GM19239 (cell line): ENCODE results near the gene OR7G2.
"Not testable (repeated sequence)": the region's sequence is repeated elsewhere in the genome, so short reads cannot be mapped to it uniquely, and the experiment has no call there.

Source experiments
- DNase-seq: peaks from one replicate; pipeline ENCODE4 v3.0.0; 2011; ENCODE audit warnings: low spot score; ENCODE audit not compliant: insufficient read length
- FAIRE-seq: peaks from 2 replicates; lab custom pipeline; 2011; peaks lifted over from hg19 to GRCh38; lab: Jason Lieb, UNC

OR7G2 gene

GRCh38 chr19:9075064-9075949, 32.0 kb downstream of the OR7G2 start:
- FAIRE-seq (no peak), DNase-seq (no peak)

GRCh38 chr19:9073806-9074205, 33.5 kb downstream of the OR7G2 start:
- DNase-seq (no peak), FAIRE-seq (no peak)

GRCh38 chr19:9071720-9072119, 35.6 kb downstream of the OR7G2 start:
- DNase-seq, FAIRE-seq: not testable (repeated sequence)

DNA sequence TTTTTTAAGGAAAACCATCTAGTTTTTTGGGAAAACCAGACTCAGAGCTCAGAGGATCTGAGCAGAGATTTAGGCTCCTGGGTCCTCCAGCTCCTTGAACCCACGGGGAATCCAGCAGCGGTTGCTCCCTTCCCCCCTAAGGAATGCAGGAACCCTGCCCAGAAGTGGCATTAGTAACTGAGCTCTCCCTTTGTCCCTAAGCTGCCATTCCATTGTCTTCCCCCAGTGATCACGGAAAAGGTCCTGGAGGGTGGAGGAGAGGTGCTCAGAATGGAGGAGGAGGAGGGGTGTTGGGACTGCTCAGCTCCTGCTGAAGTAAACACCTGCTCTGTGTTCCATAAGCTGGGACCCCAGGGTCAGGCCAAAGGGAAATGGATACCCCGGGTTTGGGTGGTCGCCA, 37.2 kb downstream of the OR7G2 start:
- FAIRE-seq (no peak), DNase-seq (no peak)

GRCh38 chr19:9065457-9066014, 41.7 kb downstream of the OR7G2 start:
- DNase-seq: no peak
- no peak for FAIRE-seq

GRCh38 chr19:9061879-9062278, 45.4 kb downstream of the OR7G2 start:
- FAIRE-seq: no peak
- DNase-seq: no peak

- DNase-seq (no peak), FAIRE-seq (no peak)
Observed at GRCh38 chr19:9060564-9061340, 46.5 kb downstream of the OR7G2 start.

DNA sequence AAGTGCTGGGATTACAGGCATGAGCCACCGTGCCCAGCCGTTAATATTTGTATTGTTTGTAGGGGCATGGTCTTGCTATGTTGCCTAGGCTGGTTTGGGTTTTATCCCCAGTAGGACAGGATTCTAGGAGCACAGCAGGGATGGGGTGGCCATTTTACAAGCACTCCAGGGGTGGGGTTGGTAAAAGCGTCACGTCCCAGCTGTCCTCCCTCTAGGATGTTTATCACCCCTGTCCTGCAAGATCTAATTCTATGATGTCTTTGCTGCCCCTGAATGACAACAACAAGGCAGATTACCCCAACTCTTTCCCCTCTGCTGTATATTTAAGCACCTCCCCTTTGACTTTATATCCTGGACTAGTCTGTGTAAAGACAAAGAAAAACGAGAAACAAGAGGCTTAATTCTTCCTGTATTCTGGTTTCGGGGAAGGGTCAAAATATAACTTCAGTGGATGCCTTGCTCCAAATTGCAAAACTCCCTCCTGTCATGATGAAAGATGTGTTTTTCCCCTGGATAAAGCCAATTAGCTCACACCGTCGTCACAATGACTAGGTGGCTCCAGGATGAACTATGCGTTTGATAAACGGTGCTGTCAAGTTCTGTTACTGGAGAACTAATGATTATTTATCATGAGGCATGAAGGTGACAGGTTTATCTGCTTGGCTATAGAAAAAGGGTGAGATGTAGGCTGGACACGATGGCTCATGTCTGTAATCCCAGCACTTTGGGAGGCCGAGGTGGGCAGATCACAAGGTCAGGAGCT, 48.2 kb downstream of the OR7G2 start:
- no peak for FAIRE-seq

DNA sequence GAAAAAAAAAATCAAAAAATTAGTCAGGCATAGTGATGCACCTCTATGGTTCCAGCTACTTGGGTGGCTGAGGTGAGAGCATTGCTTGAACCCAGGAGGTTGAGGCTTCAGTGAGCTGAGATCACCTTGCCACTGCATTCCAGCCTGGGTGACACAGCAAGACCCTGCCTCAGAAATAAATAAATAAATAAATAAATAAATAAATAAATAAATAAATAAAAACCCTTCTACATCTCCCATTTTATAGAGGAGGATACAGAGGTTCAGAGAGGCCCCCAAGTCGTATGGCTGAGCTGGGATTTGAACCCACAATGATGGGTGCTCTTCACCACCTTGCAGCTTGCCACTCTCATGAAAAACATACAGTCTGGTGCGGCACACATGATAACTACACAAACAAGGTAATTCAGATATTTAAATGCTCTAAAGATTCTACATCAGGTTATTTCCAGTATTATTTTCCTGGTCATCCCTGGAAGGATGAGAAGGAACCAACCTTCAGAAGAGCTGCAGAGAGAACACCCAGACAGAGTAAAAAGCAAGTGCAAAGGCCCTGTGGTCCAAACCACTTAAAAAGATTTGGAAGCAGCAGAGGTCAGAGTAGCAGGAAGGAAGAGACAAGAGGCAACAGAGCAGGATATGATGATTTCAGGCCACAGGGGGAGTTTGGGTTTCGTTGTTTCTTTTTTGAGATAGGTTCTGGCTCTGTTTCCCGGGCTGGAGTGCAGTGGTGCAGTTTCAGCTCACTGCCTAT, 49.6 kb downstream of the OR7G2 start:
- no peak for FAIRE-seq
- DNase-seq: no peak

More for the DNA sequence above, 48.2 kb downstream of the OR7G2 start:
- no peak for DNase-seq

GRCh38 chr19:9056131-9056530, 51.1 kb downstream of the OR7G2 start:
- FAIRE-seq, DNase-seq: not testable (repeated sequence)

DNA sequence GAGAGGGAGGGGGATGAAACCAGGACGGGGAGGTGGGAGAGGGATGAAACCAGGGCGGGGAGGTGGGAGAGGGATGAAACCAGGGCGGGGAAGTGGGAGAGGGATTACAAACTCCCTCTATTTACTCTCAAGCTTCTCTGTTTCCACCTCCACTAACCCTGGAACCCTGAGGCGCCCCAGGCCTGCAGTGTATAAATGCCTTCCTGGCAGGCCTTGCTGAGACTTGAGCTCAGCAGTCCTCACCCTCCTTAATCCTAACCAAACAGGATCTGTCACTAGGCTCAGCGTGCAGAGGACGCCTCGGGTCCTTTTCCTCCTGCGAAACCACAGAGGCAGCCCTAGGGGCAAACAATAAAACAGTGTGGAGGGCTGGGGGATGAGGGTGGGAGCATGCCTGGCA, 52.5 kb downstream of the OR7G2 start:
- no peak for DNase-seq
- no peak for FAIRE-seq

DNA sequence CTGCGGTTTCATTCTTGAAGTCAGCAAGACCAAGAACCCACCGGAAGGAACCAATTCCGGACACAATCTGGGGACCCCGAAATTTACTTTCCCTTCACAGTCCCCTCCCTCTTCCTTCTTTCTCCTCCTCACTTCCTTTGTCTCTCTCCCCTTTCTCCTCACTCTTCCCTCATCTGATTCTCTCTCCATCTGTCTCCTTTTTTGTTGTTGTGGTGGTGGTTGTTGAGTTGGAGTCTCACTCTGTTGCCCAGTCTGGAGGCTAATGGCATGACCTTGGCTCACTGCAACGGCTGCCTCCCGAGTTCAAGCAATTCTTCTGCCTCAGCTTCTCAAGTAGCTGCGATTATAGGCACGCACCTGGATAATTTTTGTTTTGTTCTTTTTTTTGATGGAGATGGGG, 53.1 kb downstream of the OR7G2 start:
- FAIRE-seq (no peak), DNase-seq (no peak)

- not testable (repeated sequence) for FAIRE-seq, DNase-seq
Observed at GRCh38 chr19:9053674-9054073, 53.6 kb downstream of the OR7G2 start.

- DNase-seq: no peak
- no peak for FAIRE-seq
Observed at GRCh38 chr19:9052894-9053293, 54.4 kb downstream of the OR7G2 start.
